ENCODE data around the gene RSPH1. TPM values are rescaled to one million over a fixed set of nuclear protein-coding genes. Genes with fewer than 3 reads are reported as not detected.

Gene RSPH1
- total RNA-seq, 1 experiment from 2014 or later = 0.31 TPM

- Histone ChIP-seq H4K20me1 (ENCODE audit: control insufficient read depth, insufficient read depth, insufficient read length) (no peaks in the 10 kb centered on the region), H3K4me1 (ENCODE audit: insufficient read depth, low read length) (no peaks in the 10 kb centered on the region), H3K79me2 (ENCODE audit: insufficient read depth, low read length) (no peaks in the 10 kb centered on the region), H3K23ac (ENCODE audit: insufficient read length, low read depth, low read length) (no peak overlapping the region), H3K14ac (ENCODE audit: insufficient read depth, low read length) (no peak overlapping the region), H4K8ac (replicated peaks; ENCODE audit: insufficient read length, low read depth, low read length) (no peak overlapping the region), H3K79me1 (ENCODE audit: insufficient read depth, low read depth, low read length, poor library complexity, severe bottlenecking) (no peaks in the 10 kb centered on the region), H2BK12ac (ENCODE audit: insufficient read length, low read depth, low read length) (no peak overlapping the region), H2AK5ac (ENCODE audit: insufficient read length, low read length) (no peak overlapping the region), H3K9ac (ENCODE audit: extremely low read depth, insufficient read length, low read length) (no peak overlapping the region), H3K27ac (ENCODE audit: insufficient read length, low read depth, low read length) (no peak overlapping the region), H2BK120ac (ENCODE audit: low read depth, low read length, poor library complexity, severe bottlenecking) (no peak overlapping the region), H4K91ac (ENCODE audit: insufficient read length, low read depth, low read length) (no peak overlapping the region), H4K5ac (ENCODE audit: insufficient read length, low read depth, low read length) (no peak overlapping the region), H3K23me2 (ENCODE audit: insufficient read length, low read depth, low read length, poor library complexity, severe bottlenecking) (no peaks in the 10 kb centered on the region), H3K4me2 (ENCODE audit: insufficient read depth, insufficient read length, low read length) (no peak overlapping the region), H3K27me3 (ENCODE audit: insufficient read depth, low read length) (no peaks in the 10 kb centered on the region), H3K18ac (ENCODE audit: insufficient read length, low read depth, low read length) (no peak overlapping the region), H2AFZ (ENCODE audit: low read length) (no peak overlapping the region), H3K9me3 (ENCODE audit: control insufficient read depth, low read depth, low read length) (no peaks in the 10 kb centered on the region), H2BK5ac (ENCODE audit: insufficient read length, low read length) (no peak overlapping the region), H3T11ph (ENCODE audit: low read length) (no peak overlapping the region), H2BK20ac (ENCODE audit: low read depth, low read length, poor library complexity, severe bottlenecking) (no peak overlapping the region), H3K56ac (ENCODE audit: insufficient read length, low read depth, low read length) (no peak overlapping the region), H3K4ac (ENCODE audit: low read depth, low read length) (no peak overlapping the region), H2BK15ac (ENCODE audit: low read depth, low read length) (no peak overlapping the region)
- no peak for DNase-seq
- Mint-ChIP-seq H3K4me1 (no peaks in the 10 kb centered on the region), H3K9me3 (no peaks in the 10 kb centered on the region; a peak in 1 of 5 replicates), H3K27ac (no peak overlapping the region), H3K36me3 (ENCODE audit: insufficient read depth in 1 of 3, low read depth in 3 of 3) (no peaks in the 10 kb centered on the region), H3K27me3 (ENCODE audit: low read depth) (peaks cover 45% of the 10 kb centered on the region), H3K4me3 (no peak overlapping the region)
- TF ChIP-seq CTCF (conservative IDR thresholded peaks at IDR 0.05) = no peak
- no CpG with 5 or more reads among the region's 12 CpGs for WGBS (ENCODE audit: extremely low coverage, insufficient read length, low lambda C conversion rate)
Measured at GRCh38 chr21:42424914-42425541, 71.0 kb downstream of the RSPH1 start.

Data from H9 (cell line).